Activated CD4-positive, alpha-beta T cell treated with anti-CD3 and anti-CD28 coated beads, Interleukin-2, amount 50 U/mL, for 24 hours (primary cell): ENCODE results near the gene PRKN.

Experiments
- DNase-seq, 2 donors: peaks; one replicate each; pipeline ENCODE4 v3.0.0-alpha.2; 2020; ENCODE audit warnings: low read depth in 1 of 2, low spot score in 1 of 2

Gene PRKN

GRCh38 chr6:161635975-161636374, 1091.6 kb downstream of the PRKN start:
- DNase-seq: no peak

- no peak for DNase-seq
These were observed 1092.7 kb downstream of the PRKN start for GRCh38 chr6:161634916-161635315.

- DNase-seq: no peak
These were observed 1095.8 kb downstream of the PRKN start for GRCh38 chr6:161631676-161632194.

GRCh38 chr6:161630674-161631073, 1096.9 kb downstream of the PRKN start:
- DNase-seq: no peak

GRCh38 chr6:161626132-161626676, 1101.4 kb downstream of the PRKN start:
- DNase-seq: no peak

GRCh38 chr6:161624111-161624510, 1103.5 kb downstream of the PRKN start:
- DNase-seq: no peak

- DNase-seq: no peak
These were observed 1104.8 kb downstream of the PRKN start for GRCh38 chr6:161622779-161623178.

GRCh38 chr6:161618831-161619454, 1108.6 kb downstream of the PRKN start:
- DNase-seq: no peak

- DNase-seq: no peak
These were observed 1113.9 kb downstream of the PRKN start for GRCh38 chr6:161613711-161614110.

- DNase-seq: no peak
These were observed 1118.8 kb downstream of the PRKN start for GRCh38 chr6:161608771-161609170.

- no peak for DNase-seq
These were observed 1119.8 kb downstream of the PRKN start for GRCh38 chr6:161607696-161608297.

- no peak for DNase-seq
These were observed 1125.2 kb downstream of the PRKN start for GRCh38 chr6:161602359-161602758.

GRCh38 chr6:161598896-161599295, 1128.7 kb downstream of the PRKN start:
- no peak for DNase-seq

GRCh38 chr6:161596807-161597520, 1130.6 kb downstream of the PRKN start:
- DNase-seq: no peak

GRCh38 chr6:161594412-161594811, 1133.2 kb downstream of the PRKN start:
- DNase-seq: no peak

- no peak for DNase-seq
These were observed 1136.5 kb downstream of the PRKN start for GRCh38 chr6:161590961-161591627.

- no peak for DNase-seq
These were observed 1140.7 kb downstream of the PRKN start for GRCh38 chr6:161586887-161587286.

GRCh38 chr6:161584621-161585340, 1142.8 kb downstream of the PRKN start:
- DNase-seq: no peak

GRCh38 chr6:161584051-161584450, 1143.5 kb downstream of the PRKN start:
- no peak for DNase-seq

GRCh38 chr6:161583584-161583983, 1144.0 kb downstream of the PRKN start:
- no peak for DNase-seq

GRCh38 chr6:161578478-161578877, 1149.1 kb downstream of the PRKN start:
- no peak for DNase-seq
